ENCODE results near the gene PGAM5. TPM values are rescaled to one million over a fixed set of nuclear protein-coding genes. Genes with fewer than 3 reads are reported as not detected.

The PGAM5 gene
- polyA plus RNA-seq, 1 donor from 2014 or later: 32.5 TPM

DNA sequence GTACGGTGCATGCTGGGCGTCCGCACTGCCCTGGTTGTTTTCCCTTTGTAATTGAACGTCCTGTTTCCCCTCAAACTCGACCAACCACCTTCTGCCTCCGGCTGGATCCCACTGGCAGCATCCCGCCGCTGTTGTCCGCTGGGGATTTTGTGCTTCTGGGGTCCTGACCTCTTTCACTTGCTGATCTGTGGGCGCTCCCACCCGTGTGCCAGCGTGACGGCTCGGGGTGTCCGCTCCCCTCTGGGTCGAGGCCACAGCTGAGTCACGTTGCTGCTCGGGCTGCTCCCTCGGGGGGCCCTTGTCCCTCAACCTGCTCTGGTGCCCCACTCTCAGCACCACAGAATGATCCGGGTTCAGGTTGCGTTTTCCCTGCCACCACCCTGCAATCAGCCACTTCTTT, 8.0 kb downstream of the PGAM5 start:
- no peak overlapping the region for H2AFZ ChIP-seq (ENCODE audit: low read depth, low read length)
- H3K9me3 ChIP-seq (ENCODE audit: low read length): no peaks in the 10 kb centered on the region
- H3K4me2 ChIP-seq (ENCODE audit: low read length): no peak overlapping the region

DNA sequence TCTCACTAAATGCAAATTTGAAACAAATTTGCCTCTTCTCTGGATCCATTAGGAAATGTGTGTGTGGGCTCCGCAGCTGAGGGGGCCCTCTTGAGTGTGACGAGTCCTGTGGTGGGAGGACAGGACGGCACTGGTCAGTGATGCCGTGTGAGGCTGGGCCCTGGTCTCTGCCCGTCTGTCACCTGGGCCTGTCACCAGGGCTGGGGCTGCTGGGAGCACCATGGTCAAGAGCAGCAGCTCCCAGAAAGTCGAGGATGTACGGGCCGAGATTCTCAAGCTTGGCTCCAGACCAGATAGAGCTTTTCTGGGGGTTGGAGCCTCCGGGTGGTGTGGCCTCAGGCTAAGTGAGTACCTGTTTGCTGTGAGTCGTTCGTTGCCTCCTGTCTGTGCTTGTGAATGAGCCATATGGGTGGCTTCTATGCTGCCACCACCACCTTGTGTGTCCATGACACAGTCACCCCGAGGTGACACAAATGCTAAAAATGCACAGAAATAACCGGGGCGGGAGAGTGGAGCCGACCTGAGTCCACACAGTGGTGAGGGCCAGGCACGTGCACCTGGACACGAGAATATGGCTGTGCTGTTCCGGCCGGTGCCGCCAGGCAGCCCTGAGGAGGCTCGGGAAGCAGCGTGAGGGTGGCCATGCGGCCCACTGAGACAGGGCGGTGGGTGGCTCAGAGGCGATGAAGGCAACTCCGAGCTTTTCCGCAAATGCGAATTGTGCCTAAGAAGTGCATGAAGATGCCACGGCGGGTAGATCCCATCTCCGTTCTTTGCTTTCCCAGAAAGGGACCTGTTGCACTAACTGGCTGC, 8.7 kb downstream of the PGAM5 start:
- no peak for TF ChIP-seq MXI1 (conservative IDR thresholded peaks at IDR 0.05; ENCODE audit: poor library complexity, severe bottlenecking)
- TF ChIP-seq, protein P1, sequence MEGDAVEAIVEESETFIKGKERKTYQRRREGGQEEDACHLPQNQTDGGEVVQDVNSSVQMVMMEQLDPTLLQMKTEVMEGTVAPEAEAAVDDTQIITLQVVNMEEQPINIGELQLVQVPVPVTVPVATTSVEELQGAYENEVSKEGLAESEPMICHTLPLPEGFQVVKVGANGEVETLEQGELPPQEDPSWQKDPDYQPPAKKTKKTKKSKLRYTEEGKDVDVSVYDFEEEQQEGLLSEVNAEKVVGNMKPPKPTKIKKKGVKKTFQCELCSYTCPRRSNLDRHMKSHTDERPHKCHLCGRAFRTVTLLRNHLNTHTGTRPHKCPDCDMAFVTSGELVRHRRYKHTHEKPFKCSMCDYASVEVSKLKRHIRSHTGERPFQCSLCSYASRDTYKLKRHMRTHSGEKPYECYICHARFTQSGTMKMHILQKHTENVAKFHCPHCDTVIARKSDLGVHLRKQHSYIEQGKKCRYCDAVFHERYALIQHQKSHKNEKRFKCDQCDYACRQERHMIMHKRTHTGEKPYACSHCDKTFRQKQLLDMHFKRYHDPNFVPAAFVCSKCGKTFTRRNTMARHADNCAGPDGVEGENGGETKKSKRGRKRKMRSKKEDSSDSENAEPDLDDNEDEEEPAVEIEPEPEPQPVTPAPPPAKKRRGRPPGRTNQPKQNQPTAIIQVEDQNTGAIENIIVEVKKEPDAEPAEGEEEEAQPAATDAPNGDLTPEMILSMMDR (IDR thresholded peaks at IDR 0.05; ENCODE audit: poor library complexity, severe bottlenecking): no peak
- no peak for TF ChIP-seq RAD21 (conservative IDR thresholded peaks at IDR 0.05)
- TF ChIP-seq SMC3 (conservative IDR thresholded peaks at IDR 0.05; ENCODE audit: poor library complexity): no peak
- TF ChIP-seq EP300 (conservative IDR thresholded peaks at IDR 0.05; ENCODE audit: poor library complexity, severe bottlenecking): no peak
- Histone ChIP-seq H3K9me2 (ENCODE audit: insufficient read depth, low read length) (no peaks in the 10 kb centered on the region), H3K9ac (ENCODE audit: low read length) (no peak overlapping the region), H3K27me3 (ENCODE audit: insufficient read depth, low read depth, low read length) (no peaks in the 10 kb centered on the region), H3K9me3 (ENCODE audit: low read length) (no peaks in the 10 kb centered on the region), H3K4me2 (ENCODE audit: low read length) (no peak overlapping the region), H2AFZ (ENCODE audit: low read depth, low read length) (no peak overlapping the region), H3K4me3 (ENCODE audit: low read length) (no peak overlapping the region), H4K20me1 (ENCODE audit: insufficient read depth) (no peaks in the 10 kb centered on the region), H3K27ac (ENCODE audit: low read length) (no peak overlapping the region), H3F3A (ENCODE audit: insufficient read depth, low read length, poor library complexity, severe bottlenecking) (no peaks in the 10 kb centered on the region), H3K36me3 (ENCODE audit: insufficient read depth, low read length) (no peaks in the 10 kb centered on the region), H3K79me2 (replicated peaks; ENCODE audit: insufficient read depth, low read length) (no peaks in the 10 kb centered on the region)

More for the DNA sequence above, 8.0 kb downstream of the PGAM5 start:
- Histone ChIP-seq H3K27me3 (ENCODE audit: insufficient read depth, low read depth, low read length) (no peaks in the 10 kb centered on the region), H3K27ac (ENCODE audit: low read length) (no peak overlapping the region), H3K36me3 (ENCODE audit: insufficient read depth, low read length) (no peaks in the 10 kb centered on the region), H3F3A (ENCODE audit: insufficient read depth, low read length, poor library complexity, severe bottlenecking) (no peaks in the 10 kb centered on the region), H3K4me3 (ENCODE audit: low read length) (no peak overlapping the region), H3K9ac (ENCODE audit: low read length) (no peak overlapping the region), H3K79me2 (replicated peaks; ENCODE audit: insufficient read depth, low read length) (peaks cover 2% of the 10 kb centered on the region), H4K20me1 (ENCODE audit: insufficient read depth) (no peaks in the 10 kb centered on the region), H3K9me2 (ENCODE audit: insufficient read depth, low read length) (no peaks in the 10 kb centered on the region)
- no peak for TF ChIP-seq RAD21 (conservative IDR thresholded peaks at IDR 0.05)

DNA sequence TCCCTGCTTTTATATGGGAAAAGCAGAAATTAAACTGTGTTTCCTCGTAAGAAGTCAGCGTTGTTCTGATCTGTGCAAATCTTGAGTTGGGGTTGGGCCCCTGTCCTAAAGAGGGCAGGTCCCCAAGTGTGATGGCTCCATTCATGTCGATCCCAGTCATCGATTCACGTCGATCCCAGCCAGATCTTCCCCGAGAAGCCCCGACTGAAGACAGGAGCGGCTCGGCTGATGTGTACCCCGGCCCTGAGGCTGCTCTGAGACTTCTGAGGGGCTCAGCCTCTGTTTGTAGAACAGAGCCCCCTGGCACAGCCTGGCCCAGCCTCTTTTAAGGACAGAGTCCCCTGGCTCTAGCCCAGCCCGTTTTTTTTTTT, 9.3 kb downstream of the PGAM5 start:
- Histone ChIP-seq H3F3A (ENCODE audit: insufficient read depth, low read length, poor library complexity, severe bottlenecking) (no peaks in the 10 kb centered on the region), H3K9ac (ENCODE audit: low read length) (no peak overlapping the region), H3K27me3 (ENCODE audit: insufficient read depth, low read depth, low read length) (no peaks in the 10 kb centered on the region), H3K4me3 (ENCODE audit: low read length) (no peak overlapping the region), H3K27ac (ENCODE audit: low read length) (no peak overlapping the region), H3K36me3 (ENCODE audit: insufficient read depth, low read length) (no peaks in the 10 kb centered on the region), H3K9me3 (ENCODE audit: low read length) (no peaks in the 10 kb centered on the region), H2AFZ (ENCODE audit: low read depth, low read length) (no peak overlapping the region), H3K9me2 (ENCODE audit: insufficient read depth, low read length) (no peaks in the 10 kb centered on the region), H3K4me2 (ENCODE audit: low read length) (no peak overlapping the region), H4K20me1 (ENCODE audit: insufficient read depth) (no peaks in the 10 kb centered on the region), H3K79me2 (replicated peaks; ENCODE audit: insufficient read depth, low read length) (no peaks in the 10 kb centered on the region)
- TF ChIP-seq MXI1 (conservative IDR thresholded peaks at IDR 0.05; ENCODE audit: poor library complexity, severe bottlenecking) (no peak), EZH2 (IDR thresholded peaks at IDR 0.05; ENCODE audit: borderline replicate concordance, insufficient read depth, low read length, poor library complexity, severe bottlenecking) (no peak), RAD21 (conservative IDR thresholded peaks at IDR 0.05) (no peak), POLR2AphosphoS5 (IDR thresholded peaks at IDR 0.05) (no peak), SMC3 (conservative IDR thresholded peaks at IDR 0.05; ENCODE audit: poor library complexity) (no peak), EP300 (conservative IDR thresholded peaks at IDR 0.05; ENCODE audit: poor library complexity, severe bottlenecking) (no peak), TAF1 (IDR thresholded peaks at IDR 0.05; ENCODE audit: low read depth) (no peak)
- TF ChIP-seq, protein P1 (IDR thresholded peaks at IDR 0.05; ENCODE audit: poor library complexity, severe bottlenecking): no peak
- TF ChIP-seq, protein P2, sequence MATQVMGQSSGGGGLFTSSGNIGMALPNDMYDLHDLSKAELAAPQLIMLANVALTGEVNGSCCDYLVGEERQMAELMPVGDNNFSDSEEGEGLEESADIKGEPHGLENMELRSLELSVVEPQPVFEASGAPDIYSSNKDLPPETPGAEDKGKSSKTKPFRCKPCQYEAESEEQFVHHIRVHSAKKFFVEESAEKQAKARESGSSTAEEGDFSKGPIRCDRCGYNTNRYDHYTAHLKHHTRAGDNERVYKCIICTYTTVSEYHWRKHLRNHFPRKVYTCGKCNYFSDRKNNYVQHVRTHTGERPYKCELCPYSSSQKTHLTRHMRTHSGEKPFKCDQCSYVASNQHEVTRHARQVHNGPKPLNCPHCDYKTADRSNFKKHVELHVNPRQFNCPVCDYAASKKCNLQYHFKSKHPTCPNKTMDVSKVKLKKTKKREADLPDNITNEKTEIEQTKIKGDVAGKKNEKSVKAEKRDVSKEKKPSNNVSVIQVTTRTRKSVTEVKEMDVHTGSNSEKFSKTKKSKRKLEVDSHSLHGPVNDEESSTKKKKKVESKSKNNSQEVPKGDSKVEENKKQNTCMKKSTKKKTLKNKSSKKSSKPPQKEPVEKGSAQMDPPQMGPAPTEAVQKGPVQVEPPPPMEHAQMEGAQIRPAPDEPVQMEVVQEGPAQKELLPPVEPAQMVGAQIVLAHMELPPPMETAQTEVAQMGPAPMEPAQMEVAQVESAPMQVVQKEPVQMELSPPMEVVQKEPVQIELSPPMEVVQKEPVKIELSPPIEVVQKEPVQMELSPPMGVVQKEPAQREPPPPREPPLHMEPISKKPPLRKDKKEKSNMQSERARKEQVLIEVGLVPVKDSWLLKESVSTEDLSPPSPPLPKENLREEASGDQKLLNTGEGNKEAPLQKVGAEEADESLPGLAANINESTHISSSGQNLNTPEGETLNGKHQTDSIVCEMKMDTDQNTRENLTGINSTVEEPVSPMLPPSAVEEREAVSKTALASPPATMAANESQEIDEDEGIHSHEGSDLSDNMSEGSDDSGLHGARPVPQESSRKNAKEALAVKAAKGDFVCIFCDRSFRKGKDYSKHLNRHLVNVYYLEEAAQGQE (IDR thresholded peaks at IDR 0.05; ENCODE audit: borderline replicate concordance): no peak
